Hypothalamus (tissue), 51 donors: ENCODE measurements around the gene PTPN1.
"Not testable (repeated sequence)": the region's sequence is repeated elsewhere in the genome, so short reads cannot be mapped to it uniquely, and the experiment has no call there.

ENCODE experiments used
- DNase-seq, 51 donors: peaks; one replicate each; lab custom pipeline; 2025; lab: John Stamatoyannopoulos, UW

Gene PTPN1

GRCh38 chr20:50551288-50551687 lies 41.1 kb downstream of the PTPN1 start:
- no peak for DNase-seq

GRCh38 chr20:50552979-50553378 lies 42.8 kb downstream of the PTPN1 start:
- no peak for DNase-seq

- no peak for DNase-seq
Measured at GRCh38 chr20:50554694-50555579, 44.8 kb downstream of the PTPN1 start.

GRCh38 chr20:50555662-50556061 lies 45.5 kb downstream of the PTPN1 start:
- DNase-seq, result no peak

GRCh38 chr20:50557549-50558134 lies 47.5 kb downstream of the PTPN1 start:
- no peak for DNase-seq

GRCh38 chr20:50558483-50558925 lies 48.3 kb downstream of the PTPN1 start:
- DNase-seq, result no peak

- DNase-seq, result no peak
Measured at GRCh38 chr20:50559149-50559548, 49.0 kb downstream of the PTPN1 start.

- DNase-seq, result no peak
Measured at GRCh38 chr20:50559856-50560638, 49.9 kb downstream of the PTPN1 start.

- peak in 1 of 51 donors; percentile 55 for DNase-seq
Measured at GRCh38 chr20:50560867-50561266, 50.7 kb downstream of the PTPN1 start.

- peak in 11 of 51 donors; percentile 10 to 83 (median 21) for DNase-seq
Measured at GRCh38 chr20:50561379-50562078, 51.3 kb downstream of the PTPN1 start.

GRCh38 chr20:50562262-50562701 lies 52.1 kb downstream of the PTPN1 start:
- DNase-seq, result no peak

- DNase-seq, result no peak
Measured at GRCh38 chr20:50563133-50563944, 53.2 kb downstream of the PTPN1 start.

- DNase-seq, result no peak
Measured at GRCh38 chr20:50565383-50565782, 55.2 kb downstream of the PTPN1 start.

GRCh38 chr20:50565871-50566270 lies 55.7 kb downstream of the PTPN1 start:
- no peak for DNase-seq

GRCh38 chr20:50567860-50568548 lies 57.8 kb downstream of the PTPN1 start:
- no peak for DNase-seq

- peak in 2 of 51 donors; percentile 48 to 50 for DNase-seq
Measured at GRCh38 chr20:50568549-50568942, 58.4 kb downstream of the PTPN1 start.

GRCh38 chr20:50569487-50569863 lies 59.3 kb downstream of the PTPN1 start:
- DNase-seq, result not testable (repeated sequence)

- DNase-seq, result no peak
Measured at GRCh38 chr20:50569864-50570836, 60.0 kb downstream of the PTPN1 start.
